EH (cell line): ENCODE data around the gene CX3CR1.
A peak's percentile ranks its signal among the peaks of the same experiment; 100 is the strongest.
"Not testable (repeated sequence)": the region's sequence is repeated elsewhere in the genome, so short reads cannot be mapped to it uniquely, and the experiment has no call there.

Source experiments
- DNase-seq: peaks from one replicate; pipeline ENCODE4 v3.0.0-alpha.2; 2015; ENCODE audit warnings: low read depth

Gene CX3CR1

DNA sequence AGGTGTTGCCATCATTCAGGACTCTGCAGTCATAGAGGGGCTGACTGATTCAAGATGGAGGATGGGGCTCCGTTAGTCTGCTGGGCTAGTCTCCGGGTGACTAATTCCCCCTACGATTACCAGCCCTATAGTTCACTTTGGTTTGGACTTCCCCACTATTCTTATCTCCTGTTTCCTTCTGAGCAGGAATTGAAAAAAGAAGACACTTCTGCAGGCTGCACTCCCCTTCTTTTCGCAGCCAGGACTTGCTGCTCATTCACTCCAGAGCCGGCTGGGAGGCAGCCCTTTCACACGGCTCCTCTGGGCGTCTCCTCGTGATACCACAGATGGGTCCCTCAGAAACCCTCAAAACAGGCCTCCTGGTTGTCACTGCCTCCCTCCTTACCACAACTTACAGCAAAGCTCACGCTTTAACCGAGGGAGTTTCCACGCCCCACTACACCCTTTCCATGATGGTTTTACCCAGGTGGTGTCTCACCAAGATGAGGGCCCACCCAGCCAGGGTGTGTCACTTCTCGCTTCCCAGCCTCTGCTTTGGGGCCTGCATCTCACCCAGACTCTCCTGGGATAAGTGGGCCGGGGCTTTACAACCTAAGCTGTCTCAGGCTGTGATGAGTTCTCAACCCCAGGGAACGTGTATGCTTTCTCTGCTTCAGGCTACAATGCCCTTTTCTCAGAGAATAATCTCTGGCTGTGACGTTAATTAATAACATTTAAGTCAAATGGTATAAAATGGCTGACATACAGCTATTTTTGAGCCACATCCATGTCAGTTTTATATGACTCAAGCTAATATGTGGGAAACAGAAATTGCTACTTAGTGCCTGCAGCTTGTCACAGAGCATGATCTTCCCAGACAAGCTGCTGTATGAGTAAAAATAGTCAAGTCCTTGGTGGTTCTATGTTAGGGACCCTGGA is 11.9 kb downstream of the CX3CR1 start:
- no peak for DNase-seq

DNA sequence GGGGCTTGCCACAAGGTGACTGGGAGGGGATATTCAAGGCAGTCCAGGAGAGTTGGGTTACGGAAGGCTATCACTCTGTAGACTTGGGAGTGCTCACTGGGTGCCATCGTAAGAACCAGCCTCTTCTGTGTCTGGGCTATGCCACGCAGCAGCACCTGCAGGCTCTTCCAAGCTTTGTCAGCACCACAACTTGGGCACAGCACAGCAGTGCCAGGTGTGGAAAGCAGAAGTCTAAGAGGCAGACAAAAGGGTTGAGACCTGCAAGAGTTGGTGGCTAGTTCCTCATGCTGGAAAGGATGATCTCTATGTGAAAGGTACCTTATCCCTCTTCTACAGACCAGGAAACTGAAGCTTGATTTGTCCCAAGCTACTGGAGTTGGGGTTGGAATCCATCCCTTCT is 15.8 kb downstream of the CX3CR1 start:
- no peak for DNase-seq

DNA sequence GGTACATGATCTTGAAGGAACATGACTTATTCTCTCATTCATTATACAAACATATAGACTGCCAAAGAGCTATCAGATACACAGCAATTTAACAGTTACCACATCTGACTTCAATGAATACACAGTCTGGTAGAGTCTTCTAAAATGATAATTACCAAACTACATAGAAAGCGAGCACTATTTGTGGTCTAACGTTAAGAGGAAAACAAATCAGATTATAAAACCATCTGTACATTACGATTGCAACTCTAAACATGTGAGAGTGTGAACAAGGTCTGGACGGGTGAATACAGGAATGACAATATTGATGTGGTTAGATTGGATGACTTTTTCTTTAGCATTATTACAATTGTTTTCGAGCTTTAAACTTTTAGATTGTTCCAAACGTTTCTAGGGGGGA is 16.3 kb downstream of the CX3CR1 start:
- DNase-seq = no peak

GRCh38 chr3:39262846-39263245 is 17.0 kb downstream of the CX3CR1 start:
- no peak for DNase-seq

- DNase-seq = no peak
Measured at GRCh38 chr3:39261726-39262125, 18.1 kb downstream of the CX3CR1 start.

GRCh38 chr3:39260957-39261356 is 18.9 kb downstream of the CX3CR1 start:
- DNase-seq = peak; percentile 89

GRCh38 chr3:39260318-39260717 is 19.5 kb downstream of the CX3CR1 start:
- no peak for DNase-seq

DNA sequence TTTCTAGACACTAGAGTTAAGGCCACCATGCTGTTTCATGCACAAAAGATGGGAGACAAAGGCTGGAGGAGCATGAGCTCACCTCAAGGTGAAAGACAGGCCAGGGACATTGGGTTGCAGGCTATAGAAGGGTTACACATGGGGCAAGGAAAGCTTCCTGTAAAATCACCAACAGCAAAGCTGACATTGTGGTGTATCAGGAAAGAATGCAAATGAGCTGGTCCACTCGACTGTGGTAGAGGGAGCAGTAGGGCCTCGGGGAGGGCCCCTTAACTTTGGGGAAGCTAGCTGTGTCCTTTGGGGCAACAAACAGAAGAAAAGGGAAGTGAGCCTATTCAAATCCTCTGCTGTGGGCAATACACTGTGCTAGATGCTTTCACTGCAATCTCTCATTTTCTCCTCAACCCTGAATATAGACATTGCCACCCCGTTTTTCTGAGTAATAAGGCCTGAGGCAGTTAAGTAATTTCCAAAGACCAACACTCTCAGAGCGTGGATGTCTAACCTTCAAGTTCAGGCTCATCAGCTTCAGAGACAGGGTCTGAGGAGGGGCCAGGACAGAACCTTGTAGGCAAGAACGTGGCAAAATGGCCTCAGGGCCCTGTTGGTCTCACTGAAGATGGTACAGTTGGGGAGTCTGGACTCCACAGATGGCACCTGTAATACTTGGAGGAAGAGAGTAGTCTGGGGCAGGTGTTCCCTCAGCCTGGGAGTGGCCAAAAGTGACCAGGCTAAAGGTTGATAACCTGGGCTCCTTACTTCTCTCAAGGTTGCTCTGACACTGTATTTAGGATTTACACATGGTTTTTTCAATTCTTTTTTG is 24.1 kb downstream of the CX3CR1 start:
- peak; percentile 18 for DNase-seq

- DNase-seq = peak; percentile 86
Measured at GRCh38 chr3:39254806-39255449, 24.9 kb downstream of the CX3CR1 start.

DNA sequence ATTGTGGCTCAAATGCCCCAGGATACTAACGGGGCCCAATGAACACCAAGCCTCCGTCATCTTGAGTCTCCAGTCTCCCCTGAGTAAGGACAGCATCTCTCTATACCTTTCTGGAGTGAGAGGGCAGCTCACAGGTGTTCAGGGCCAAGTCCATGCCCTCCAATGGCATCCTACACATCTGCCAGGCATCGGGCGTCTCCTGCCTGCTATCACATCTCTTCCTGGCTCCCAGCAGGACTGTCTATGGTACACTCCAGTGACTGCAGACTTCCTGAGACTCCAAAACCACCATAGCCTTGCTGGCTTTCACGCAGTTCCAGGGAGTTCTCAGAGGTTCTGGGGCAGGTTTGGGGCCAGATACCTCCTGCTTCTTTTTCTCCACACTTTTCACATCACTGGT is 28.3 kb downstream of the CX3CR1 start:
- no peak for DNase-seq

DNA sequence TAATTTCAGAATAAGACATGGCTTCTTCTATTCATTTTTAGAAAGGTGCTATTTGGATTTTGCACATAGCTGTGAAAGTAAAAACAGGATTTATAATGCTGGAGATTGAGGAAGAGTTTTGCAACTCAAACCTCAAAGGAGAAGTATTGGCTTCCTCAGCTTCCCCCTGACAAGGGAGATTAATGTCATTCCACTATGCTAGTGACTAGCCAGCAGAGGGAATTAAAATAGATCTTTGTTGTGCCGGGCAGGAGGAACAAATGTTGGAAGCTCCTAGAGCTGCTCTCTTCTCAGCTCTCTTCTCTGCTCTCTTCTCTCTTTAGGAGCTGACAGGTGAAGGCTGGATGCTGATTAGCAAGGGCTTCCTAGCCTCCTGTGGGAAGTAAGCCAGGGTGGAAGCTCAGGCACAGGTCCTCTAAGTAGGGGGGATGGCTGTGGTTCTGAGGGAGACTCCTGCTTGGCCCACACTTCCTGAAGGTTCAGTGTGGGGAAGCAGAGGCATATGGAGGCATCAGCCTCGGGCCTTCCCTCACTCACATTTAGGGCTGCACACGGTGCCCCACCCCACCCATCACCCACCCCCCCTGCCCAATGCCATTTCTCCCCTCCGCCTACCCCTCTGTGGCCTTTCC is 29.6 kb downstream of the CX3CR1 start:
- peak; percentile 29 for DNase-seq

GRCh38 chr3:39249453-39250115 is 30.3 kb downstream of the CX3CR1 start:
- peak; percentile 79 for DNase-seq

GRCh38 chr3:39241561-39241960 is 38.3 kb downstream of the CX3CR1 start:
- DNase-seq = no peak

GRCh38 chr3:39237027-39237426 is 42.8 kb downstream of the CX3CR1 start:
- DNase-seq = no peak

- no peak for DNase-seq
Measured at GRCh38 chr3:39234651-39235050, 45.2 kb downstream of the CX3CR1 start.

DNA sequence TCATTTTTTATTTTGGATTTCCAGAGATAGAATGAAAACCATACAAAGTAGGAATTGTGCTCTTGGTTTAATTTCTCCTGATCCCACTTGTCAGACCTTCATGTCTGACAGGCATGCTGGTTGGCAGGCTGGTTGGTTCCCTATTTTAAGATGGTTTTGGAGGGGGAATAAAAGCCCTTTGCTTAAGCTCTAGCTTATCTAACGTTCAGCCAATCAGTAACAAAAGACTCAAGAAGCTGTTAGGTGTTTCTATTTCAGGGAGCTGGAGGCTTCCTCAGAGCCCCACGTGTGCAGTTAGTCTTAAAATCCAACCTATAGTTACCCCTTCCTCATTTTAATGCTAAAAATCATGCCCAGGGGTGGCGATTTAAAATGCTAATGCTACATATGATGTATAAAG is 47.0 kb downstream of the CX3CR1 start:
- DNase-seq = no peak

DNA sequence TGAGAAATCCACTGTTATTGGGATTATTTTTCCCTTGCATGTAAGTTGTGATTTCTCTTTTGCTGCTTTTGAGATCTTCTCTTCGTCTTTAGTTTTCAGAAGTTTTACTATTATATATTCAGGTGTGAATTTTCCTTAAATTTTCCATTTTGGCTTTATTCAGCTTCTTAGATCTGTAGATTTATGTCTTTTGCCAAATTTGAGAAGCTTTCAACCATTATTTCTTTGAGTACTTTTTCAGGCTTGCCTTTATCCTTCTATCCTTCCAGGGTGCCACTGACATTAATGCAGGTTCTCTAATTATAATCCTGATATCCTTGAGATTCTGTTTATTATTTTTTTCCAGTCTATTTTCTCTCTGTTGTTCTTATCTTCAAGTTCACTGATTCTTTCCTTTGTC is 49.4 kb downstream of the CX3CR1 start:
- DNase-seq = no peak

GRCh38 chr3:39228496-39228895 is 51.3 kb downstream of the CX3CR1 start:
- DNase-seq = no peak

DNA sequence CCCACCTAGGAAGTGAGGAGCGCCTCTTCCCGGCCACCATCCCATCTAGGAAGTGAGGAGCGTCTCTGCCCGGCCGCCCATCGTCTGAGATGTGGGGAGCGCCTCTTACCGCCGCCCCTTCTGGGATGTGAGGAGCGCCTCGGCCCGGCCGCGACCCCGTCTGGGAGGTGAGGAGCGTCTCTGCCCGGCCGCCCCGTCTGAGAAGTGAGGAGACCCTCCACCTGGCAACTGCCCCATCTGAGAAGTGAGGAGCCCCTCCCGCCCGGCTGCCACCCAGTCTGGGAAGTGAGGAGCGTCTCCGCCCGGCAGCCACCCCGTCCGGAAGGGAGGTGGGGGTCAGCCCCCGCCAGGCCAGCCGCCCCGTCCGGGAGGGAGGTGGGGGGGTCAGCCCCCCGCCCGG is 52.2 kb downstream of the CX3CR1 start:
- DNase-seq = not testable (repeated sequence)

DNA sequence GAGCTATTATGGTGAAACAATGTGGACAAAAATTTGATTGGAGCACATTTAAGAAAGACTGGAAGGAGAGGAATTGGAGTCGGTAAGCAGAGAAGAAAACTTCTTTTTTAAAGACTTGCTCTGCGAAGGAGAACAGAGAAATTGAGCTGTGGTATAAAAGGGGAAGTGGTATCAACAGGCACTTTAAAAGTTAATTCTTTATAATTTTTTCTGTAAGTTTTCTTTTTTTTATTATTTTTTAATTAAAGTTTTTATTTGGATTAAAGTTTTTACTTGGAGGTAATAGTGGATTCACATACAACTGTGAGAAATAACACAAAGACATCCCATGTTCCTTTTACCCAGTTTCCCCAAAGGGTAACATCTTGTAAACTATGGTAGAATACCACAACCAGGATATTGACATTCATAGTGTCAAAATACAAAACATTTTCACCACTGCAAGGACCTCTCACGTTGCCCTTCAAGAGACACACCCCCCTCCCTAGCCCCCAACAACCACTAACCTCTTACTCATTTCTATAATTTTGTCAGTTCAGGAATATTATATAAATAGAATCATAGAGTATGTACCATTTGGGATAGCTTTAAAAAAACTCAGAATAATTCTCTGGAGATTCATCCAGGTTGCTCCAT is 53.6 kb downstream of the CX3CR1 start:
- DNase-seq = no peak

DNA sequence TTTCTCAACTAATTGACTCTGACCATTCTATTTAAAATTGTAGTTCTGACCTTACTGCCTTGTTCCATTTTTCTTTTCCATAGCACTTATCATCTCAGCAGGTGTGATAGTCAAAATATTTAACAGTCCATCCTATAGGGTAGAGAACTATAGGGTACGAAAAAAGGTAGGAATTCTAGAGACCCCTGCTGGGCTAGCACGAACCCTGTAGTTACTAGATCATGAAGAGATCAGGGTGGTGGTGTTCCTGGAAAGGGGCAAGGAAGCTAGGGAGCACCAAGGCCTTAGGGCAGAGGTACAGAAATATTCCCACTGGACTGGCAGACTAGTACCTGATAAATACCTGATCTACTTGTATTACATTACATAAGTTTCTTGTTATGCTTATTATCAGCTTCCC is 55.5 kb downstream of the CX3CR1 start:
- no peak for DNase-seq
